Upper lobe of left lung (tissue), 6 donors: ENCODE data around the gene TNFSF10. TPM values are rescaled to one million over a fixed set of nuclear protein-coding genes. Genes with fewer than 3 reads are reported as not detected.

Experiments used
- ATAC-seq, 2 donors: fragments of 200-7000 bp; cut with Tn5 transposase; one replicate each; pipeline ENCODE4 v1.9.1; 2022; ENCODE audit warnings: mild to moderate bottlenecking in 2 of 2, moderate library complexity in 2 of 2; ENCODE audit not compliant: low FRiP score in 2 of 2
- DNase-seq, 2 donors: peaks; one replicate each; pipeline ENCODE4 v3.0.0-alpha.2; 2019 to 2020
- H3K27ac ChIP-seq, 4 donors: fragments of 200-600 bp; sonication (generic); one replicate each; pipeline ENCODE4 v1.5.1; 2016 to 2019
- H3K27me3 ChIP-seq, 4 donors: fragments of 200-600 bp; sonication (generic); one replicate each; pipeline ENCODE4 v1.5.1; 2017 to 2019
- H3K36me3 ChIP-seq, 4 donors: fragments of 200-600 bp; sonication (generic); one replicate each; pipeline ENCODE4 v1.5.1; 2016 to 2019
- H3K4me1 ChIP-seq, 4 donors: fragments of 200-600 bp; sonication (generic); one replicate each; pipeline ENCODE4 v1.5.1; 2018 to 2019
- H3K4me3 ChIP-seq, 4 donors: fragments of 200-600 bp; sonication (generic); one replicate each; pipeline ENCODE4 v1.5.1; 2017 to 2019; ENCODE audit warnings: mild to moderate bottlenecking in 2 of 4, moderate library complexity in 1 of 4
- H3K9me3 ChIP-seq, 4 donors: fragments of 200-600 bp; sonication (generic); one replicate each; pipeline ENCODE4 v1.5.1; 2018 to 2019
- CTCF ChIP-seq, 6 experiments: fragments of 450-650 bp in 4 of 6; fragments of 200-600 bp in 2 of 6; sonication (generic) in 2 of 6; IDR thresholded peaks; one replicate each; pipeline ENCODE4 v1.5.1; 2016 to 2019; ENCODE audit warnings: antibody characterized with exemption in 6 of 6
- EP300 ChIP-seq, 4 donors: sonication (generic); formaldehyde crosslinking; IDR thresholded peaks; one replicate each; pipeline ENCODE4 v1.5.1; 2017; ENCODE audit warnings: antibody characterized with exemption in 4 of 4, control low read depth in 2 of 4
- POLR2A ChIP-seq, 4 donors: fragments of 450-650 bp; IDR thresholded peaks; one replicate each; pipeline ENCODE4 v1.5.1; 2016 to 2017; ENCODE audit warnings: antibody characterized with exemption in 4 of 4, mild to moderate bottlenecking in 2 of 4
- POLR2AphosphoS5 ChIP-seq, 2 donors: sonication (generic); formaldehyde crosslinking; IDR thresholded peaks; one replicate each; pipeline ENCODE4 v1.5.1; 2017; ENCODE audit warnings: antibody characterized with exemption in 2 of 2
- WGBS, 2 donors: methylation state at CpG; one replicate each; pipeline ENCODE4 v1.1.5; 2017 to 2018; 5-methylcytosine and 5-hydroxymethylcytosine counted together
- total RNA-seq, 6 donors: library from RNA; depleted of rRNA in 4 of 6; stranded (reverse); fragments of >200 nt in 4 of 6; gene quantifications; one replicate each; pipeline versions ENCODE4 v1.1.0 to v1.2.1, GENCODE V29; 2016 to 2021
- donor health status: DM: no; HTN: no; CAD: no; lungs with moderate emphysema.
- donor health status: DM: no; HTN: yes; CAD: no; lungs with severe emphysema.

Gene TNFSF10
- total RNA-seq, 6 donors from 2014 or later: 41.0 to 95.2 (median 76.8) TPM

GRCh38 chr3:172543419-172543818 lies 20.2 kb upstream of the TNFSF10 start:
- Histone ChIP-seq H3K27ac (peak overlapping the region in 1 of 4 donors; percentile 48), H3K36me3 (no peaks in the 10 kb centered on the region), H3K27me3 (no peaks in the 10 kb centered on the region), H3K9me3 (no peaks in the 10 kb centered on the region), H3K4me3 (no peak overlapping the region), H3K4me1 (peaks cover 23 to 28% (median 25%) of the 10 kb centered on the region in 4 donors)
- TF ChIP-seq EP300 (IDR thresholded peaks at IDR 0.05) (no peak), POLR2A (IDR thresholded peaks at IDR 0.05) (no peak), CTCF (IDR thresholded peaks at IDR 0.05) (no peak), POLR2AphosphoS5 (IDR thresholded peaks at IDR 0.05) (no peak)
- ATAC-seq (no peak), DNase-seq (no peak)
- WGBS, 2 donors: 44 to 48% methylated on average over 1 of the region's 1 CpG

- Histone ChIP-seq H3K4me1 (peaks cover 23 to 29% (median 26%) of the 10 kb centered on the region in 4 donors), H3K27ac (peak overlapping the region in 2 of 4 donors; percentile 42 to 48), H3K36me3 (no peaks in the 10 kb centered on the region), H3K27me3 (no peaks in the 10 kb centered on the region), H3K9me3 (no peaks in the 10 kb centered on the region), H3K4me3 (no peak overlapping the region)
- DNase-seq (no peak), ATAC-seq (no peak)
- TF ChIP-seq POLR2AphosphoS5 (IDR thresholded peaks at IDR 0.05) (no peak), EP300 (IDR thresholded peaks at IDR 0.05) (no peak), CTCF (IDR thresholded peaks at IDR 0.05) (no peak), POLR2A (IDR thresholded peaks at IDR 0.05) (no peak)
- 49 to 52% methylated on average over 3 of the region's 3 CpGs for WGBS, 2 donors
These were observed 19.8 kb upstream of the TNFSF10 start for GRCh38 chr3:172542999-172543398.

DNA sequence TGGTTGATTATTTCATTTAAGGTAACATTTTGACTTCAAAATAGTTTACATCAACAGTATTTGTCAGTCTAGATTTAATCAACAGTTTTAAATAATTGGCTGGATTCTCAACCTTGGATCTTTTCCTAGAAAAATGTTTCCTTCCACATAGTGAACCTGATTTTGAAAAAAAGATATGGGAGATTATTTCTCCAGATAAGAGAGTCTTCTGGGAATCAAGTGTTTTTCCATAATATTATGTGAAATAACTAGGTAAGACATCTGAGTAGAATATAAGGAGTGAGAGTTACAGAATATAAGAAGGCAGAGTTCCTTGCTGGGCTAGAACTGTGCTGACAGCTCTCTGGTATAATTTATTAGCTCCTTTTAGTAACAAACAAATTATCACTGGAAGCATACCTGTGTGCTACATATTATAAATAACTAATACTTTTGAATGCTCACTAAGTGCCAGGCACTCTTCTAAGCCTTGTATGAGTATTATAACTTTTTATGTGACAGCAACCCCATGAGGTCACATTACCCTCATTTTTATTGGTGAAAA lies 18.8 kb upstream of the TNFSF10 start:
- H3K4me3 ChIP-seq: no peak overlapping the region
- no peak for DNase-seq
- peaks cover 26 to 37% (median 30%) of the 10 kb centered on the region in 4 donors for H3K4me1 ChIP-seq

GRCh38 chr3:172540049-172540448 lies 16.8 kb upstream of the TNFSF10 start:
- Histone ChIP-seq H3K4me3 (no peak overlapping the region), H3K4me1 (peaks cover 32 to 43% (median 34%) of the 10 kb centered on the region in 4 donors), H3K9me3 (no peaks in the 10 kb centered on the region), H3K27ac (peak overlapping the region in 1 of 4 donors; percentile 17), H3K36me3 (no peaks in the 10 kb centered on the region), H3K27me3 (no peaks in the 10 kb centered on the region)
- no peak for ATAC-seq
- 94 to 96% methylated on average over 1 of the region's 1 CpG for whole genome bisulfite sequencing, 2 donors
- no peak for TF ChIP-seq EP300 (IDR thresholded peaks at IDR 0.05)
- no peak for TF ChIP-seq CTCF (IDR thresholded peaks at IDR 0.05)
- no peak for TF ChIP-seq POLR2AphosphoS5 (IDR thresholded peaks at IDR 0.05)
- TF ChIP-seq POLR2A (IDR thresholded peaks at IDR 0.05): no peak
- DNase-seq: no peak

More for the DNA sequence above, 18.8 kb upstream of the TNFSF10 start:
- H3K36me3 ChIP-seq: no peaks in the 10 kb centered on the region
- TF ChIP-seq POLR2AphosphoS5 (IDR thresholded peaks at IDR 0.05) (no peak), EP300 (IDR thresholded peaks at IDR 0.05) (no peak), CTCF (IDR thresholded peaks at IDR 0.05) (no peak), POLR2A (IDR thresholded peaks at IDR 0.05) (no peak)
- H3K27me3 ChIP-seq: no peaks in the 10 kb centered on the region
- no peak for ATAC-seq
- peak overlapping the region; percentile 48 to 75 (median 58) for H3K27ac ChIP-seq
- no peaks in the 10 kb centered on the region for H3K9me3 ChIP-seq

- Histone ChIP-seq H3K36me3 (no peaks in the 10 kb centered on the region), H3K4me3 (no peak overlapping the region), H3K9me3 (no peaks in the 10 kb centered on the region), H3K4me1 (peaks cover 32 to 43% (median 34%) of the 10 kb centered on the region in 4 donors), H3K27me3 (no peaks in the 10 kb centered on the region), H3K27ac (peak overlapping the region in 2 of 4 donors; percentile 30 to 57)
- WGBS, 2 donors: 76 to 79% methylated on average over 4 of the region's 4 CpGs
- TF ChIP-seq EP300 (IDR thresholded peaks at IDR 0.05) (no peak), CTCF (IDR thresholded peaks at IDR 0.05) (no peak), POLR2A (IDR thresholded peaks at IDR 0.05) (no peak), POLR2AphosphoS5 (IDR thresholded peaks at IDR 0.05) (no peak)
- DNase-seq (no peak), ATAC-seq (no peak)
These were observed 16.0 kb upstream of the TNFSF10 start for GRCh38 chr3:172539273-172539672.
